OCI-M2 (cell line): ENCODE data around the gene BOD1L1.
"Not testable (repeated sequence)": the region's sequence is repeated elsewhere in the genome, so short reads cannot be mapped to it uniquely, and the experiment has no call there.

ENCODE experiments used
- DNase-seq: peaks from one replicate; lab custom pipeline; 2025; ENCODE audit not compliant: unreplicated experiment; lab: John Stamatoyannopoulos, UW

The BOD1L1 gene

DNA sequence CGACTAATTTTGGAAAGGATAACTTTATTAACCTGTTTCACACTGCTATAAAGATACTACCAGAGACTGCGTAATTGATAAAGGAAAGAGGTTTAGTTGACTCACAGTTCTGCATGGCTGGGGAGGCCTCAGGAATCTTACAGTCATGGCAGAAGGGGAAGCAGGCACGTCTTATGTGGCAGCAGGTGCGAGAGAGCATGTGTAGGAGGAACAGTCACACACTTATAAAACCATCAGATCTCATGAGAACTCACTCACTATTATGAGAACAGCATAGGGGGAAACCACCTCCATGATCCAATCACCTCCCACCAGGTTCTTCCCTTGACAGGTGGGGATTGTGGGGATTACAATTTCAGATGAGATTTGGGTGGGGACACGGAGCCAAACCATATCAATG lies 67.4 kb downstream of the BOD1L1 start:
- DNase-seq, result not testable (repeated sequence)

GRCh38 chr4:13559413-13559812 lies 68.1 kb downstream of the BOD1L1 start:
- no peak for DNase-seq

DNA sequence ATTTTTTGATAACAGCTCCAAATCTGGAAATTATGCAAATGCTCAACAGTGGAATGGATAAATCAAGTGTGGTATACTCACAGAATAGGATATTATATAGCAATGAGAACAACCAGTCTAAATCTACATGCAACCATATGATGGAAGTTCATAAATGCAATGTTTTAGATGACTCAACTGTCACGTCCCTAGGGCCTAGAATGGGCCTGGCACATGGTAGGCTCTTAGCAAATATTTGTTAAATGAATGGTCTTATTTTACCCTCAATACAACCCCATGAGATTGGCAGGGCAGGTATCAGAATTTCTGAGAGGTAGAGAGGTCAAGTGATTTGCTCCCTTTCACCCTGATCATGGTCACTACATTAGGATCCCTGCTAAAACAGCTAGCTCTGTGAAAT lies 68.6 kb downstream of the BOD1L1 start:
- DNase-seq, result no peak

- no peak for DNase-seq
Observed at GRCh38 chr4:13555325-13555724, 72.2 kb downstream of the BOD1L1 start.

GRCh38 chr4:13553081-13553480 lies 74.4 kb downstream of the BOD1L1 start:
- no peak for DNase-seq

DNA sequence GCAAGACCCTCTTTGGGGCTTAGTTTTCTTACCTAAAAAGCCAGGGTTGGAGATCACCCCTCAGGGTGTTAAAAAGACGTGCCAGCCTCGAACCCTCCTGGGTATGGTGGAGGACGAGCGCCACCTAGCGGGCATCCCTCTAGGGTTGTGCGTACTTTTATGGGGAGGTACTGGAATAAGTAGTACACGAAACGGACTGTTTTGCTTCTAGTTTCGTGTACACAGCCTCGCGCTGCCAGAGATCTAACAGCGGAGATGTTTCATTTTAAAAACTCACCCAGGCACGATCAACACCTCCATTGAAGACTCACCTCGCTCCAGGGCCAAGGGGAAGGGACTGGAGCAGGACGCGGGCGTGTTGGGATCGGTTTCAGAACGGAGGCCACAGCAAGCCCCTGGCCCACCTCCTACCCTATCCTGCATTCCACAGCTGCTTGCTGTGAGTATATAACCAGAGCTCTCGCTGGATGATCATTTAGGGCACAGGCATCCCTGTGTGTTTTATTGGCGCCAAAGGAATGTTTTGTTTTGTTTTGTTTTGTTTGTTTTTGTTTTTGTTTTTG lies 78.5 kb downstream of the BOD1L1 start:
- peak; percentile 31 for DNase-seq

DNA sequence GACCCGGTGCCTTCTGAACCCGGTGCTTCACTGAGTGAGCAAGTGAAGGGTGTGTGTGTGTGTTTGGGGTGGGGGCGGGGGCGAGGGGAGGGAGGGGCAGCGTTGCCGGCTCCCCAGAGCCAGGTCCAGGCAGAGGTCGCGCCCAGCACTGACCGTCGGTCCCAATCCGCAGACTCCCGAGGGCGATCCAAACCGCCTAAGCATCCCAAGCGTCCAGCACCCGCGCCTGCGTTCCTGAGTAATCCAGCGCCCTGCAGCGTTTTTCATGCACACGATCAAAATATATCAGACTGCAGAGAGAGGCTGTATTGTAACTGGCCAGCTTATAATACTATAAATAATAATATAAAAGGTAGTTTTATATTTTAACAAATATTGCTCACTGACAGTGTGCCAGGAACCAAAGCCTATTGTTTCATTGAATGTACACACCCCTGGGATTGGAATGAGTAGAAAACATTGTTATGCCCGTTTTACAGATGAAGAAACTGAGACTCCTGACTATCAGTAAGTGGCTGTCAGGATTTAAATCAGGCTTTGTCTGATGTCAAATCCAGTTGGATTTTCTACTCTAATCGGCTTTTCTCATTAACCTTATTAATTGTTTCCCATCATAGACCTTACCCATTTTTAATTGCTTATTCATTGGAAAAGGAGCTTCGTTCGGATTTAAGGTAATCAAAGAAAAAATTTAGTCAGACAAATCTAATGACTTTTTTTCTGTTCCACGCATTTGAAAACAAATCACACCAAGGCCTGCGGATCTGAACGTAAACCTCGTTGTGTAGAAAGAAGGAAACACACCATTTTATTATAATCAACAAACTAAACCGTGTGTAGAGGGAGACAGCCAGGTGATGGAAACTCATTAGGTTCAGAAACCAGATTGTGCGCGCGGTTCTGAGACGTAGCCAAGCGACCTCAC lies 79.2 kb downstream of the BOD1L1 start:
- DNase-seq, result no peak

GRCh38 chr4:13547485-13548041 lies 80.0 kb downstream of the BOD1L1 start:
- DNase-seq, result no peak

DNA sequence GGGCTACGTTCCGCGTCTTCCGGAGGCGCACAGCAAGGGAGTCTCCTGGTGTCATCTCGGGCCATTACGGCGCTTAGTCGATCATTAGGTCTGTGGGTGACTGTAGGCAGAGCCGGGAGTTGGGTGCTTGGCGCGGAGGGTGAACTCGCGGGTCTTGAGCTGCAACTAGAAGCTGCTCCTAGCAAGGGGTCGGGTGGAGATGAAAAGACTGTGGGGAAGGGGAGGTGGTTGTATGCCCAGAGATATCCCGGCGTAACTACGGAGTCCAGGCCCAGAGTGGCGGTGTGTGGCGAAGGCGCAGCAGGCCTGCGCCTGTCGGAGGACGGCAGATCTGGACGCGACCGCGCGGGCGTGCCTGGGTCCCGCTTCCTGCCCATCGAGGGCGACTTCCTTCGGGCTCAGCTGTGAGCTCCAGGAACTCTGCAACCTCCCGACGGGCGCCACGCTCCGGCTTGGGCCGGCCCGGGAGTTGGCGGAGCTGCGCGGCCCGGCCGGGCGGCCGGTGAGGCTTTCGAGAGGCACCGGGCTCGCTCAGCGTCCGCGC lies 80.5 kb downstream of the BOD1L1 start:
- DNase-seq, result no peak

GRCh38 chr4:13546142-13546940 lies 81.2 kb downstream of the BOD1L1 start:
- no peak for DNase-seq

DNA sequence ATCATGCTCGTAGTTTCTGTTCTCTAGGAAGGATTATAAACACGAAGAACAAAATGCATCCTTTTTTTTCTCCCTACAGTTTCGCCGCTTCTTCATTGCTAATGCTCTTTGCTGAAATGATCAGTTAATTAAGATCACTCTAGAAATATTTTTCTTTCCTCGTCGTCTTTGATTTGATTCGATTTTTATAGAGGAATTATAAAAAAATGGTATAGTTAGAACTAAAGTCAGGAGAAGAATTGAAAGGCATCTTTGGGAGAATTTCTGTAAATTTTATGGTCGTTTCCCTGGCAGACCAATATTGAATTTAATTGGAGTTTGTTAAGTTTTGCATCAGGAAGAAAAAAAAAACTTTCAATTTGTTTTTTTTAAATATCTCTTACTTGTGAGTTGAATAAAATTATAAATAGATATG lies 82.1 kb downstream of the BOD1L1 start:
- no peak for DNase-seq

GRCh38 chr4:13544606-13545393 lies 82.7 kb downstream of the BOD1L1 start:
- DNase-seq, result peak; percentile 21

DNA sequence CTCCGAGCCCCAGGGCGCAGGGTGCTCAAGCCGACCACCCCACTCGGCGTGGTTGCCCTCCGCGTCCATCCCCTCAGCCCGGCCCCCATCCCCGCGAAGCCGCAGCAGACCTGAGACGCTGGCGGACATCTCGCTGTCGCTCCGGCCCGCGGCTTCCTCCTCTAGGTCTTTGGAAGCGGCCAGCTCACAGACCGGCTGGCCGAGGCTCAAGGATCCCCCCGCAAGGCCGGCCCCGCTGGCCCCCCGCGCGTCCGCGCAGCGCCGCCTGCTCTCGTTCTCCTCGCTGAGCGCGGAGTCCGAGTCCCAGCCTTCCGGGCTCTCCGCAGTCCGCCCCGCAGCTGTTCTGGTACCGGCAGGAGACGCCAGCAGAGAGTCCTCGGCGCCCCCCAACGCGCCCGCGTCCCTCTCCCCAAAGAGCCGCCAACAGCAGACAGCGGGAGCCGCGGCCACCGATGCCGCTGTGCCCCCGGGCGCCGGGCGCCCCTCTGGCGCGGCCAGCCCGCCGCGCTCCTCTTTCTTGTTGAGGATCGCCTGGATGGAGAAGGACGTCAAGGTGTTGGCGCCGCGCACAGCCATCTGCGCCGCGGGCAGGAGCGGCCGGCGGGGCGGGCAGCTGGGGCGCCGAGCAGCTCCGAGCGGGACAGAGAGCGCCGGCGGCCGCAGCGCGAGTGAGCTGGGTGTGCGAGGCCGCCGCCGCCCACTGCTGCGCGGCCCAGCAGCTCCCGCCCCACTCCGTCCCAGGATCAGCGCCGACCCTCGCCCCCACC lies 83.5 kb downstream of the BOD1L1 start, which contains the start of gene NKX3-2:
TSS of gene NKX3-2 (minus strand) at position 670 of the 767 bp plus-strand sequence. CDS start at position 576, 94 bp downstream.
- no peak for DNase-seq

DNA sequence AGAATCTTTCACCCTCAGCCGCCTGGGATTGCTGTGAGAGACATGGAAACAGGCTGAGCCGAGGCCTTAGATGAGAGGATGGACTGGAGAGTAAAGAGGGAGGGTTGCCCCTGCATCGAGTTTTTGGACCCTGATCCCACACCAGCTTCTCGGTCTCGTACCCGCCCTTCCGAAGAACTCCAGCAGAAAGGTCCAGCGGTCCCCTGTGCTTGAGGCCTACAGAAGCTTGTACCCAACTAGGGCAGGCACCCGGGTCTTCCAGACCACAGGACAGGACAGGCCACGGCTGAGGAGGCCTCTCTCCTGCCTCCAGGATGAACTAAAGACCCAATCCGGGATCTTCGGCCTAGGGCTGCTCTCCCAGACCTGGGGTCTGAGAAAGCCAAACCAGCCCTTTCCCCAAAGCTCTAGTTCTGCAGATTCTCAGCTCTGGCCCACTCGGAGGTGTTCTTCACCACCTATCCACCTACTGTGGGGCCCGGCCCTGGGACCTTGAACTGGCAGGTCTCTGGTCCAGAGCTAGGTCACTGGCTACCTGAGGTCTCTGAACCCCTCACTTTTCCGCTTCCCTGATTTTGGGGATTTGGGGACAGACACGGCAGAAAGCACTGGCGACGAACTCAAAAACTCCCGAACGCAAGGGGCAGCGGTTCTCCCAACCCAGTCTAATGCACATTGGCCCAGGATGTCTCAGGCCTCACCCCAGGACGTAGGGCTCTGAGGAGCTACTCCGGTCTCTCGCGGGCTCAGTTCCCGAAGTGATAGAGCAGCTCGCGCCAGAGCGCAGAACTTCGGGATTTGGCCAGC lies 84.3 kb downstream of the BOD1L1 start:
- no peak for DNase-seq

DNA sequence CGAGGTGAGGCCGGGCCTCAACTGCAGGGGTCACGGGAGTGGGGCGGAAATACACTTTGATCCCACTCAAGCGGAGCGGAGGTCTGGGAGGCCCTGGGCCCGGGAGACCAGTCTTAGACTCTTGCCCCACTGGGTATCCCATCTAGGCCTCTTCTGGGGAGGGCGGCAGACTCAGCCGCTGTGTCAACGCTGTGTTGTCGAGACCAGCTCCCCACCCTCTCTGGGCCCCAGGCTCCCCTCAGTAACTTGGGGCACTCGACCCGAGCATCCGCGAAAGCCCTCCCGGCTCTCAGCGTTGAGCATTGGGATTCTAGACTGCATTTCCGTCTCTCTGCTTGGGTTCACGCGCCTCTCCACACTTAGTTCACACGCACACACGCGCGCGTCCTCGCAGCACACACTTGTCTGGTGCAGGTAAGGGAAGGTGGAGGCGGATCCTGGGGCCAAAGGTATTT lies 84.9 kb downstream of the BOD1L1 start:
- DNase-seq, result no peak

DNA sequence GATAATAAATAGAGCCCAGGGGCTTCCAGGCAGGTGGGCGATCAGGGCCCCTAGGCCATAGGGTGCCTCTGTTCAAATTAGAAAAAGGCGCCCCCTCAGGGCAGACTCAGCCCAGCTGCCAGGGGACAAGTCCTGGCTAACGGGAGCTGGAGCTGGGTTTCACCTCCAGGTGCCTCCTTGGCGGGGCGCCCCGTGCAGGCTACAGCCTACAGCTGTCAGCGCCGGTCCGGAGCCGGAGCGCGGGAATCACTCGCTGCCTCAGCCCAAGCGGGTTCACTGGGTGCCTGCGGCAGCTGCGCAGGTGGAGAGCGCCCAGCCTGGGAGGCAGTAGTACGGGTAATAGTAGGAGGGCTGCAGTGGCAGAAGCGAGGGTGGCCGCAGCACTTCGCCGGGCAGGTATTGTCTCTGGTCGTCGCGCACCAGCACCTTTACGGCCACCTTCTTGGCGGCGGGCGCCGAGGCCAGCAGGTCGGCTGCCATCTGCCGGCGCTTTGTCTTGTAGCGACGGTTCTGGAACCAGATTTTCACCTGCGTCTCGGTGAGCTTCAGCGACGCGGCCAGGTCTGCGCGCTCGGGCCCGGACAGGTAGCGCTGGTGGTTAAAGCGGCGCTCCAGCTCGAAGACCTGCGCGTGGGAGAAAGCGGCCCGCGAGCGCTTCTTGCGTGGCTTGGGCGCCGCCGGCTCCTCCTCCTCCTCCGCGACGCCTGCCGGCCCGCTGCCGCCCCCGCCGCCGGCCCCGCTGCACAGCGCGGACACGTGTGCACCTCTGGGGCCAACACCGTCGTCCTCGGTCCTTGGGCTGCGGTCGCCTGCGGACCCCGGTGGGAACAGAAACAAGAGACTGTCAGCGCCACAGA lies 85.6 kb downstream of the BOD1L1 start:
- DNase-seq, result no peak

- DNase-seq, result no peak
Observed at GRCh38 chr4:13541176-13541604, 86.3 kb downstream of the BOD1L1 start.
